Measurements from ENCODE around the gene MAP1A. TPM values are rescaled to one million over a fixed set of nuclear protein-coding genes. Genes with fewer than 3 reads are reported as not detected.

MAP1A gene
- total RNA-seq: 182 TPM
- long read RNA-seq, partial matches to known transcripts: 367 of 388 reads
- long read RNA-seq, other reads (novel, unspliced or antisense): 21 of 388 reads

DNA sequence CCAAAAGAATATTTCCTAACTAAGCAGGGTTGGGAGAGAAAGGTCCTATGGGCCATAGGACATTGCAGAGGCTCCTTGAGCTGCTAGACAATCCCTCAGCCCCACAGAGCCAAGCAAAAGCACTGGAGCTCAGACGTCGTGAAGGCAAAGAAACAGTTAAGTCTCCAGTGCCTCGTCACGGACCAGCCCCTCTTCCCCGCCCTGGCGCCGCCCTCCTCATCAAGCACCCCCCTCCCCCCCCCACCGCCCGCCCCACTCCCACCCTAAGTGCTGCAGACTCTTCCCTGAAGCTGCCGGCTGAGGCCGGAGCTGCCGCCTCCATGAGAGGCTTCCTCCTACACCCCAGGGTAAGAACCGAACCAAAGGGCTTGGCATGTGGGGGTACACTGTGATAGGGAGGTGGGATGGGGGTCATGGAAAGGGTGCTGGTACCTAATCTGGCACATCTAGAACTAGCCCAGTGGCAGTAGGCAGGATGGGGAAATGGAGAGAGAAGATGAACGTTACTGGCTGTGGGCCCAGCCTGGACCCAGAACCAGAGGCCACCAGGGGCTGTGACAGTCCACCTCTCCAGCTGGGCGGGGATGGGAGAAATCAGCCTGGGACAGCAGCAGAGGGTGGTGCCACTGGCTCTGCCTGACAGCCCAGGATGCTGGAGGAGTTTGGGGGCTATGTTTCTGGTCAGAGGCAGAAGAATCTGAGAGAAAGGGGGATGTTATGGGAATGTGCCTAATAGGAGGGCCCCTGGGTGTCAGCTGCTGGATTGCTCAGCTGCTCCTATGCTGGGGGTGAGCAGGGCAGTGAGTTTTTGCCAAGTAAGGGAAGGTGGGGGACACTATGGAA lies at the start of gene MAP1A:
TSS of gene MAP1A (plus strand) at position 255 of the 843 bp plus-strand sequence. CDS start 3,866 bp downstream, outside the sequence.
- intact Hi-C loops (cut with DNase I): loop anchor here (1.0 kb wide), 1 partner anchor 7 kb away; no protein-coding TSS in a partner anchor
- no peak for DNase-seq (ENCODE audit: low spot score)

DNA sequence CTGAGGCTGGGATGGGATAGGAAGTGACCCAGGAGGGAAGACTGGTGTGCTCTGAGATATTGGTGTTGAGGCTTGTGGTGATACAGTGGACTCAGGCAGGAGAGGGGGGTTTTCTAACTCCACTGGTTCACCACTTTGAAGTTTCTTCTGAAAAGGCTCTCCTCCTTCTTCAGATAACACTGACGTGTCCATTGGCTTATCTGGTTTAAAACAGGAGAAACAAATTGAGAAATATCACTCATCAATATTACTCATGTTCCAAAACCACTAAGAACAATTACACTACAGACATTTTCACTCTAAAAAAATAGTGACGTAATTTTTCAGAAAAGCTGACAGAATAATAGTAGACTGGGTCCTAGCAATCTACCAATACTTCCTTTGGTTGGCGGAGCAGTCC lies 47.5 kb upstream of the MAP1A start:
- no peak for DNase-seq (ENCODE audit: low spot score)
- intact Hi-C loops (cut with DNase I): no loop called here

DNA sequence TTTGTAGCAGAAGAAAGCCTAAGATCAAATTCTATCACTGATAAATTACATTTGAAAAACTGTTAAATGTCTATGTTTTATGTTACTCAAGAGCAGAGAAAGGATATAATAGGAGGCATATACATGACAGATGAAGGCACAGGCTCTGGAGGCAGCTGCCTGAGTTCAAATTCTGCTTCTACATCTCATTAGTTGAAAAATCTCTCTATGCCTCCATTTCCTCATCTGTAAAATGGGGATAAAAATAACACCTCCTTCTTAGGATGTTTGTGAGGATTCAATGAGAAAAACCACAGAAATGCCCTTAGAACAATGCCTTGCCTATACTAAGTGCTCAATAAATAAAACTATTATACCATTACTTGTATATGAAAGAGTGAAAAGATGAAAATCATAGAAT lies 45.4 kb upstream of the MAP1A start:
- intact Hi-C loops (cut with DNase I): no loop called here
- DNase-seq (ENCODE audit: low spot score): no peak

DNA sequence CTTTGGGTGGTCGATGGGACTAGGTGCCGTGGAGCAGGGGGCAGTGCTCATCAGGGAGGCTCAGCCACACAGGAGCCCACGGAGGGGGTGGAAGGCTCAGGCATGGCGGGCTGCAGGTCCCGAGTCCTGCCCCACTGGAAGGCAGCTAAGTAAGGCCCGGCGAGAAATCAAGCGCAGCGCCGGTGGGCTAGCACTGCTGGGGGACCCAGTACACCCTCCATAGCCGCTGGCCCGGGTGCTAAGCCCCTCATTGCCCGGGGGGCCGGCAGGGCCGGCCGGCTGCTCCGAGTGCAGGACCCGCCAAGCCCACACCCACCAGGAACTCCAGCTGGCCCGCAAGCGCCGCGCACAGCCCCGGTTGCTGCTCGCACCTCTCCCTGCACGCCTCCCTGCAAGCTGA lies 43.5 kb upstream of the MAP1A start:
- intact Hi-C loops (cut with DNase I): no loop called here

DNA sequence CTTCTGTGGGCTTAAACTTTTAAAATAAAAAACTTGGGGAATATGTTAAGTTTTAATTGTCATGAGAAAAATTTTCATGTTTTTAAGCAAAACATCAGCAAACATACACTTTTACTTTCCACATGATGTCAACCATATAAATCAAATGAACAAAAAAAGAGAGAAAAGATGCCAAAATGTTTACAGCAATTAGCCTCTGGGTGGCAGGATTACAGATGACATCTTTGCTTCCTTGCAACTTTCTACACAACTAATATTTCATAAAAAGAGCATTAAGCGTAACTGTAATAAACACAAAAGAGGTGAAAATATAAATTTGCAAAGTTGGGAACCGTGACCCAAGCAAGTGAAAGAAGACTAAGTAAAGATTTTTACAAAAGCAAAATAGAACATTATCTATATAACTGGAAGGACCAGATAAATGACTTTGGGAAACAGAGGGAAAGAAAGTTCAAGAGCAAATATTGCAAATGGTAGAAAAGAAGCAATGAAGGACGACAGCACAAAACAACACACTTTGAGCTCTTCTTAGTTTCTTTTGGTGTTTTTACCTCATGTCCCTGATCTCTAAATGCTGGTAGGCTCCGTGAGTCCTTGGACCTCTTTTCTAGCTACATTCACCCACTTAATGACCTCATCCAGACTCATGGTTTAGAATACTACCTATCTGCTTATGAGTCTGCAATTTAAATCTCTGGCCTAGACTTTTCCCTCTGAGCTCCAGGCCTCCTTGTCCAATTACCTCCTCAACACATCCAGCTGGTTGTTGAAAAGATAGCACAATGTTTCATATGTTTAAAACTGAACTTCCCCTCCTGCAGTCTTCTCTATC lies 33.9 kb upstream of the MAP1A start:
- no peak for DNase-seq (ENCODE audit: low spot score)
- intact Hi-C loops (cut with DNase I): no loop called here

More for the DNA sequence above, 43.5 kb upstream of the MAP1A start:
- no peak for DNase-seq (ENCODE audit: low spot score)

DNA sequence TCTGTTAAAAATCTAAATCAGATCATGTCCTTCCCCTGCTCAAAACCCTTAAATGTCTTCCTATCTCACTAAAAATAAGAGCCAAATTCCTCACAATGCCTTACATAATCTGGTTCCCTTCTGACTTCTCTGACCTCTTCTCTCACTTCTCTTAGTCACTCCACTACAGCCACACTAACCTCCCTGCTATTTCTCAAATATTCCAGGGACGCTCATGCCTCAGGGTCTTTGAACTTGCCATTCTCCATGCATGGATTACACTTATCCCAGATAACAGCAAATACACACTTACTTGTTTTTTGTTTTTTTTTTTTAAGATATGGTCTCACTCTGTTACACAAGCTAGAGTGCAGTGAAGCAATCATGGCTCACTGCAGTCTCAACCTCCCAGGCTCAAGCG lies 33.0 kb upstream of the MAP1A start:
- DNase-seq (ENCODE audit: low spot score): no peak
- intact Hi-C loops (cut with DNase I): no loop called here

DNA sequence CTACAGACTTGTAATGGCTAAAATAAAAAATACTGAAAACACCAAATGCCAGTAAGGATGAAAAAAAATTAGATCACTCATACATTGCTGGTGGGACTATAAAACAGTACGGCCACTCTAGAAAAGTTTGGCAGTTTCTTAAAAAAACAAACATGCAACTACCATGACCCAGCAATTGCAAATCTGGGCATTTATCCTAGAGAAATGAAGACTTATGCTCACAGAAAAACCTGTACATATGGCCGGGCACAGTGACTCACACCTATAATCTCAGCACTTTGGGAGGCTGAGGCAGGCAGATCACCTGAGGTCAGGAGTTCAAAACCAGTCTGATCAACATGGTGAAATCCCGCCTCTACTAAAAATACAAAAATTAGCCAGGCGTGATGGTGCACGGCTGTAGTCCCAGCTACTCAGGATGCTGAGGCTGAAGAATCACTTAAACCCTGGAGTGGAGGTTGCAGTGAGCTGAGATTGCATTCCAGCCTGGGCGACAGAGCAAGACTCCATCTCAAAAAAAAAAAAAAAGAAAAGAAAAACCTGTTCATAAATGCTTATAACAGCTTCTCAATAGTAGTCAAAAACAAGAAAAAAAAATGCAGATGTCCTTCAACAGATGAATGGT lies 30.0 kb upstream of the MAP1A start:
- intact Hi-C loops (cut with DNase I): no loop called here
- DNase-seq (ENCODE audit: low spot score): no peak

DNA sequence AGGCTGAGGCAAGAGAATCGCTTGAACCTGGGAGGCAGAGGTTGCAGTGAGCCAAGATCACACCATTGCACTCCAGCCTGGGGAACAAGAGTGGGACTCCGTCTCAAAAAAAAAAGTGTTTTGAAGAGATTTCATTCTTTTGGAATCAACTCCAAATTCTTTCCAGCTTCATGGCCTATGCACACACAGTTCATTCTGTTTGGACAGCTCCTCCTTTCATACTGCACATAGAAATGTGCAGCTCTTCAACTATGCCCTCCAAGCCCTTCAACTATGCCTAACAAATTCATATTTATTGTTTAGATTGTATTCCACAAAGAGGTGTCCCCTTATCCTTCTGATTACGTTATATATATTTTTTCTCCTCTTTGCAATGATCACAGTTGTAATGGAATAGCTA lies 28.6 kb upstream of the MAP1A start:
- intact Hi-C loops (cut with DNase I): no loop called here
- no peak for DNase-seq (ENCODE audit: low spot score)

DNA sequence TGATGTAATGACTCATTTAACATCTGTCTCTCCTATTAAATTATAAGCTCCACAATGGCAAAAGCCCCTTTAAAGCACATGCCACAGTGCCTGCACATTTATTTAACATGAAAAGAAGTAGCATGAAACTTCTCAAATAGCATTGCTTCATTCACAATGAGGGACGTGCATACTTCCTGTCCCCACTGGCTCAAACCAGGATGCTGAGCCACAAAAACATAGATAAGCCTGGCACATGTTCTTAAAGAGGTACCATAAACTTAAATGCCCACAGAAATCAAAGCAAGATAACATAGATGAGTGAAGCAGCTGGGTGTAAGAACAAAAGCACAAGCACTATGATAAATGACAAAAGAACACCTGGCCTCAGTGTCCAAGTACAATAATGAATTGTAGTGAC lies 28.2 kb upstream of the MAP1A start:
- intact Hi-C loops (cut with DNase I): no loop called here
- DNase-seq (ENCODE audit: low spot score): no peak

DNA sequence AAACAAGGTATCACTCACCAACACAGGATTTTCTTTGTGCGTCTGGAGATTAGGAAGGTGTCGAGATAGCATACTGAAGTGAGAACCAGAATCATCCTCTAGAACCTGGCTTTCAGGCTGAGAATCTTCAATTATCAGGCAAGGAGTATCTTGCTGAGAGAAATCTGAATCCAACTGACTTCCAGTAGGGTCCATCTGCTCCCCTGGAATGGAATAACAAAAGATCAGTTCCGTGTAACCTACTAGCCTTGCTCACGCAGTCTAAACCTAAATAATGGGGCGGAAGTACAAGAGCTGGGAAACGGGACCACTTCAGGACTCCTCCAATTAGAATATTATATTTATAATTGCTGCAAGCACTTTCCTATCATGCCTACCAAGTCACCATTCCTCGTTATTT lies 25.1 kb upstream of the MAP1A start:
- DNase-seq (ENCODE audit: low spot score): no peak
- intact Hi-C loops (cut with DNase I): no loop called here

DNA sequence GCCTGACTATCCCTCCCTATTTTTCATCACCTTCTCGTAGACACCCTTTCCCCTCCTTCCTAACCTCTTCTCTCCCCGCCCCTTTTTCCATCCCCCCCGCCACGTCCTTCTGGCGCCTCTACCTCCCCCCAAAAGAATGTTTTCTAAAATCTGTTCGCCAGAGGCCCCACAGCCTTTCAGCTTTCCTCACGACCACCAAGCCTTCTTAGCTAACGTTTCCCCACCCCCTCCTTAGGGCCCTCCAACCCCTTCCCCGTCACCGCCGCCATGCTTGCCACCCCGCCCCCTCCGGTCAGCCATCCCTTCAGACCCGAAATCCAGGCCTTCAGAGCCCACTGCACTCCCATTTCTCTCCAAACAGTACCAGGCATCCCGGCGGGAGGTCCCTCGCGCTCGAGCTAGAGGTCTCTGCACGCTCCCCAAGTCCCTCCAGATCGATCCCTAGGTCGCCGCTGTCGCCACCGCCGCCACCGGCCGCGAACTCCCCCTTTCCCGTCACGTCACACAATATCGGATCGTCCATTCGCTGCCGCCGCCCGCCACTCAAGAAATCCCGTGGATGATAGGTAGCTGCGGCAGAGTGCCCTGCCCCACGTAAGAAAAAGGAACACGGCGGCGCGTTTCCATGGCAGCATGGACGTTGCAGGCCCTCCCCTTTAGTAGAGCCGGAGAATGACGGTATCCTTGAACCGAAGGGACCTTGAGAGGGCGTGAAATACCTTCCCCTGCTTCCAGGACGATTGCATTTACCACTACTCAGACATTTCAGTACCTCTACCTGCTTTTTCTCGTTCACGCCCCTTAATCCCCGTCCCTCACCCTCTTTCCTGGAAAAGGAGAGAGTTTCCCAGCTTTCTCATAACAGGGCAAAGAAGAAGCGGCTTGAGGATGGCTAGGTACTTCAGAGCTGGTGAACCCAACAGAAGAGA lies 24.5 kb upstream of the MAP1A start, which contains the start of gene TP53BP1:
TSS of gene TP53BP1 (minus strand) at position 484 of the 929 bp plus-strand sequence. CDS start at position 371, 113 bp downstream.
- peak; percentile 99 for DNase-seq (ENCODE audit: low spot score)
- intact Hi-C loops (cut with DNase I): loop anchor here (1.0 kb wide), 1 partner anchor 17 kb away; no protein-coding TSS in a partner anchor

DNA sequence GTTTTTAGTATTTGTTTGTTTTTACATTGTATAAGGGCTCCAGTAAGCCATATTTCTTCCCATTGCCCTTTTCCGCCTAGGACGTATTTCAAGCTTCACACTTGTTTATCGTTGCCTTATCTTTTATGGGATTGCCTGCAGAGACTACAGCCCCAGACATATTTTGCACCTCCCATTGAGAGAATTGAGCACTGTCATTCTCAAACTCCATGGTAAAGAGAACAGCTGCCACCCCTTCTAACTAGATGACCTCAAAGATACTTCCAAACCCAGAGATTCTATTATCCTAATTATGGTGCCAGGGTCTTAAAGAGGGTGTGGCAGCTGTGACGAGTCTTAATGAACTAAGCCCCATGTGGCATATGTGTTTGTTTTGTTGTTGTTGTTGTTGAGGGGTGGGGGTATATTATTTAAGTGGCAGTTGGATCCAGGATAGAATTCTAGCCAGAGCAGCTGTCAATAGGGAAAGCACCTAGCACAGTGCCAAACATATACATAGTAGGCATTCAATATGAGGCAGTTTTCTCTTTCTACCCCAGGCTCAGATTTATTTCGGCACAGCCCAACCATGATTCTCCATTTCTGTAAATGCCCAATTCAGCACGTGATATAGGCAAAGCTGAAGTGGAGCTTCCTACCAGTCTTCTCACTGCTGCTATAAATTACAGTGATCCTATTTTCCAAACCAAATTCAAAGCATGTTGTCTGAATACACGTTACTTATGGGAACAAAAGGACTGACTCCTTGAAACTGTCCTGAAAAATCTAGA lies 23.5 kb upstream of the MAP1A start:
- no peak for DNase-seq (ENCODE audit: low spot score)
- intact Hi-C loops (cut with DNase I): loop anchor here (1.0 kb wide), 1 partner anchor 16 kb away; no protein-coding TSS in a partner anchor

DNA sequence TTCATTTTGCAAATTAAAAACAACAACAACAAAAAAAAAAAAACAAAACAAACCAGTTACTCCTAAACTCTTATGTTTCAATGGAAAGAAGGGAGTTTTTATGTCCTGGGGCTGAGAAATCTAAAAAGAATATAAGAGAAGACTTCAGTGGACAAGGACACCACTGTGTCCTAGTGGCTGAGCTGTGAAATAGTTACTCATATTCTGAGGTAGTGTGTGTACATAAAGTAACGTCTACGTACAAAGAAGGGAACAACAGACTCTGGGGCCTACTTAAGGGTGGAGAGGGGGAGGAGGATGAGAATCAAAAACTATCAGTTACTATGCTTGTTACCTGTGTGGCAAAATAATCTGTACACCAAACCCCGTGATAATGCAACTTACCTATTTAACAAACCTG lies 18.4 kb upstream of the MAP1A start:
- DNase-seq (ENCODE audit: low spot score): no peak
- intact Hi-C loops (cut with DNase I): no loop called here

DNA sequence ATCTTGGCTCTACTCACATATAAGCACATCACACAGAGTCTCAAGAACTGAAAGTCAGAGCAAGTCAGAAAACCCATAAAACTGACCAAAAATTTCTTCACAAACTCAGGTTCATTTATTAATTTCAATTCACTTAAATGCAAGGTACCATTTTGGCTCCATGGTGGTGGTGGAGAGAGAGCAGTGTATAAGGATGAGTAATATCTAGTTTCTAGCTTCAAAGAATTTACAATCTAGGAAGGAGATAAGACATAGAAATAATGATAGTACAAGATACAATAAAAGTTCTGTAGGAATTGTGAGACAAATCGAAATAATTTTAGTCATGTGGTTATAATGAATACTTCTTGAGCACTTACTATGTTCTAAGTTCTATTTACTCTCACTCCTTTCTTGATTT lies 17.8 kb upstream of the MAP1A start:
- intact Hi-C loops (cut with DNase I): no loop called here

DNA sequence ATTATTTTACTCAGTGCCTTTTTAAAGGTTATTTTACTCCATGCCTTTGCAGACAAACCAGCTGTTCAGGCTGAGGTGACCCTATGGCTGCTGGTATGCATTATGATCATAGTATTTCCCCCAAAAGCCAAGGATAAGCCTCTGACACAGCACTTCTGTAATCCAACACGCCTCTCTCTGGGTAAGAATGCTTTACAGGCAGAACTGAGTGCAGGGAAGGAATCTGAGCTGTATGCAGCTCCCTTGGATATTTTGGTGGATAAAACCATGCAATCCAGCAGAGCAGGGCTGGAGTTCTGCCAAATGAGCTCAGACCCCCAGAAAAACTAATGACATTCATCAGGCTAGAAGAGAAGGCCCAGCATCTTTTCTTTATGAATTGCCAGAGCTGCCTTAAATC lies 11.7 kb upstream of the MAP1A start:
- DNase-seq (ENCODE audit: low spot score): no peak
- intact Hi-C loops (cut with DNase I): no loop called here

More for the DNA sequence above, 17.8 kb upstream of the MAP1A start:
- DNase-seq (ENCODE audit: low spot score): no peak

DNA sequence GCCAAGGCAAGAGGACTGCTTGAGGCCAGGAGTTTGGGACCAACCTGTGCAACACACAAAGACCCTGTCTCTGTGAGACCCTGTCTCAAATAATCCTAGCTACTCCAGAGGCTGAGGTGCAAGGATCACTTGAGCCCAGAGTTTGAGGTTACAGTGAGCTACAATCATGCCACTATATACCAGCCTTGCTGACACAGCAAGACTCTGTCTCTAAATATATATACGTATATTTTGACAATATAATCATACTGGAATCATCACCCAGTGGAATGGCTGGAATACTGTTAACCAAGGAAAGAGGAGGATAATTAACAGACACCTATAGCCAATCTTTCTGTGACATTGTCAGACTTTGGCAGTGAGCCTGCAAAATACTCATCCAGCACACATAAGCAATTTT lies 9.0 kb upstream of the MAP1A start:
- intact Hi-C loops (cut with DNase I): no loop called here
- DNase-seq (ENCODE audit: low spot score): no peak

DNA sequence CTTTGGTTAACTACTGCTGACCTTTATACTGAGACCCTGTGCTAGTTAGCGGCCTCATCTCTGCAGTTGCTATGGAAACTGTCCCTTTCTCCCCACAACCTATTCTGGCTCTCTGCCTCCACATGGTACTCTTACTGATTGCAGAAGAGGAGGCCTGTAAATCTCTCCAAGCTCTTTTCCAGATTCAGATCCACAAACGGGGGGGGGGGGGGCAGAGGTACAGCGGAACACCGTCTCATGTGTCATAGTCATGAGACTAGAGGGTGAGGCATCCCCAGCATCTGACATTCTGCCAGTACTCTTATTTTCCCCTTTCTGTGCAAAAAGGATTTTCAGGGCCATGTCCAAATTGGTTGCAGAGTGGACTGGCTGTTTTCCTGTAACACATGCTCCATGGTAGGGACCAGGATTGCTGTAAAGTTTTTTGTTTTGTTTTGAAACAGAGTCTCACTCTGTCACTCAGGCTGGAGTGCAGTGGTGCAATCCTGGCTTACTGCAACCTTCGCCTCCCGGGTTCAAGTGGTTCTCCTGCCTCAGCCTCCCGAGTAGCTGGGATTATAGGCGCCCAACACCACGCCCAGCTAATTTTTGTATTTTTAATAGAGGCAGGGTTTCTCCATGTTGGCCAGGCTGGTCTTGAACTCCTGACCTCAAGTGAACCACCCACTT lies 8.3 kb upstream of the MAP1A start:
- intact Hi-C loops (cut with DNase I): no loop called here
- no peak for DNase-seq (ENCODE audit: low spot score)

All from cardiac septum (tissue), 1 donor.